Raji (cell line): ENCODE measurements around the gene GOLGA3.
A peak's percentile ranks its signal among the peaks of the same experiment; 100 is the strongest.

Source experiments
- POLR2A ChIP-seq: IDR thresholded peaks from 2 replicates; pipeline ENCODE4 v1.6.1; 2011; ENCODE audit warnings: low read depth, low read length, control low read depth; ENCODE audit not compliant: insufficient read depth

GOLGA3 gene

GRCh38 chr12:132828706-132829534 is at the start of gene GOLGA3:
Gene GOLGA3 (minus strand): TSS chr12:132828869. CDS start chr12:132822128, 6,741 bp downstream.
- TF ChIP-seq POLR2A, result peak; percentile 62

GRCh38 chr12:132874175-132874574 is 45.5 kb upstream of the GOLGA3 start:
- no peak for TF ChIP-seq POLR2A

- no peak for TF ChIP-seq POLR2A
These were observed 45.1 kb upstream of the GOLGA3 start for GRCh38 chr12:132873724-132874123.

GRCh38 chr12:132872975-132873421 is 44.3 kb upstream of the GOLGA3 start:
- no peak for TF ChIP-seq POLR2A

- no peak for TF ChIP-seq POLR2A
These were observed 43.6 kb upstream of the GOLGA3 start for GRCh38 chr12:132872073-132872855.

GRCh38 chr12:132869551-132869950 is 40.9 kb upstream of the GOLGA3 start:
- no peak for TF ChIP-seq POLR2A

GRCh38 chr12:132866251-132866828 is 37.7 kb upstream of the GOLGA3 start:
- no peak for TF ChIP-seq POLR2A

GRCh38 chr12:132861558-132861957 is 32.9 kb upstream of the GOLGA3 start:
- TF ChIP-seq POLR2A, result no peak

- no peak for TF ChIP-seq POLR2A
These were observed 30.1 kb upstream of the GOLGA3 start for GRCh38 chr12:132858718-132859266.

GRCh38 chr12:132856581-132856980 is 27.9 kb upstream of the GOLGA3 start:
- no peak for TF ChIP-seq POLR2A

- TF ChIP-seq POLR2A, result no peak
These were observed 24.8 kb upstream of the GOLGA3 start for GRCh38 chr12:132853285-132854092.

- TF ChIP-seq POLR2A, result no peak
These were observed 23.8 kb upstream of the GOLGA3 start for GRCh38 chr12:132852496-132852895.

- TF ChIP-seq POLR2A, result no peak
These were observed 22.8 kb upstream of the GOLGA3 start for GRCh38 chr12:132851465-132851864.

- TF ChIP-seq POLR2A, result no peak
These were observed 21.6 kb upstream of the GOLGA3 start for GRCh38 chr12:132850291-132850690.
